Measurements from ENCODE around the gene SNED1. TPM values are rescaled to one million over a fixed set of nuclear protein-coding genes. Genes with fewer than 3 reads are reported as not detected.

Gene SNED1
- total RNA-seq, 1 experiment from 2014 or later: 22.0 TPM

GRCh38 chr2:240956935-240957655 is 41.3 kb upstream of the SNED1 start:
- ChIA-PET CTCF (interaction anchor here (0.6 to 0.7 kb wide), 2 partner anchors 15 to 1827 kb away, joined by 3 to 4 read pairs; no protein-coding TSS in a partner anchor), POLR2A (interaction anchor here (0.6 kb wide), 1 partner anchor 963 kb away, joined by 3 read pairs; no protein-coding TSS in a partner anchor)
- H3K4me3 Mint-ChIP-seq (ENCODE audit: unreplicated experiment): no peak overlapping the region
- no peaks in the 10 kb centered on the region for H3K4me1 Mint-ChIP-seq (ENCODE audit: insufficient read depth, unreplicated experiment)
- no peak overlapping the region for H3K27ac Mint-ChIP-seq (ENCODE audit: low read depth, unreplicated experiment)
- H3K36me3 Mint-ChIP-seq (ENCODE audit: insufficient read depth, unreplicated experiment): no peaks in the 10 kb centered on the region
- BruUV-seq (replicated peaks): no TSS peak
- no peak for TF ChIP-seq CTCF (IDR thresholded peaks at IDR 0.05; ENCODE audit: unreplicated experiment)
- no peaks in the 10 kb centered on the region for H3K9me3 Mint-ChIP-seq (ENCODE audit: unreplicated experiment)
- no peak for DNase-seq (ENCODE audit: unreplicated experiment)
- intact Hi-C loops (cut with micrococcal nuclease): no loop called here
- H3K27me3 Mint-ChIP-seq (ENCODE audit: insufficient read depth, unreplicated experiment): peaks cover 11% of the 10 kb centered on the region

GRCh38 chr2:240957656-240958365 is 40.6 kb upstream of the SNED1 start:
- Mint-ChIP-seq H3K27me3 (ENCODE audit: insufficient read depth, unreplicated experiment) (peaks cover 11% of the 10 kb centered on the region), H3K27ac (ENCODE audit: low read depth, unreplicated experiment) (no peak overlapping the region), H3K4me1 (ENCODE audit: insufficient read depth, unreplicated experiment) (no peaks in the 10 kb centered on the region), H3K4me3 (ENCODE audit: unreplicated experiment) (no peak overlapping the region), H3K36me3 (ENCODE audit: insufficient read depth, unreplicated experiment) (no peaks in the 10 kb centered on the region), H3K9me3 (ENCODE audit: unreplicated experiment) (no peaks in the 10 kb centered on the region)
- no peak for TF ChIP-seq CTCF (IDR thresholded peaks at IDR 0.05; ENCODE audit: unreplicated experiment)
- DNase-seq (ENCODE audit: unreplicated experiment): no peak
- no TSS peak for BruUV-seq (replicated peaks)
- intact Hi-C loops (cut with micrococcal nuclease): no loop called here
- ChIA-PET CTCF (interaction anchor here (0.6 kb wide), 1 partner anchor 16 kb away, joined by 3 read pairs; no protein-coding TSS in a partner anchor), POLR2A (interaction anchor here (0.6 kb wide), 1 partner anchor 964 kb away, joined by 3 read pairs; no protein-coding TSS in a partner anchor)

- intact Hi-C loops (cut with micrococcal nuclease): no loop called here
- ChIA-PET CTCF (no interaction called here), POLR2A (no interaction called here)
- no TSS peak for BruUV-seq (replicated peaks)
- H3K36me3 Mint-ChIP-seq (ENCODE audit: insufficient read depth, unreplicated experiment): no peaks in the 10 kb centered on the region
- H3K27me3 Mint-ChIP-seq (ENCODE audit: insufficient read depth, unreplicated experiment): peaks cover 11% of the 10 kb centered on the region
- DNase-seq (ENCODE audit: unreplicated experiment): no peak
- no peaks in the 10 kb centered on the region for H3K9me3 Mint-ChIP-seq (ENCODE audit: unreplicated experiment)
- H3K4me1 Mint-ChIP-seq (ENCODE audit: insufficient read depth, unreplicated experiment): no peaks in the 10 kb centered on the region
- no peak for TF ChIP-seq CTCF (IDR thresholded peaks at IDR 0.05; ENCODE audit: unreplicated experiment)
- H3K4me3 Mint-ChIP-seq (ENCODE audit: unreplicated experiment): no peak overlapping the region
- H3K27ac Mint-ChIP-seq (ENCODE audit: low read depth, unreplicated experiment): peak overlapping the region; percentile 54
Observed at GRCh38 chr2:240958366-240959213, 39.8 kb upstream of the SNED1 start.

All from MCF 10A (cell line).